ENCODE data around the gene FAM162B.
"Not testable (repeated sequence)": the region's sequence is repeated elsewhere in the genome, so short reads cannot be mapped to it uniquely, and the experiment has no call there.

DNA sequence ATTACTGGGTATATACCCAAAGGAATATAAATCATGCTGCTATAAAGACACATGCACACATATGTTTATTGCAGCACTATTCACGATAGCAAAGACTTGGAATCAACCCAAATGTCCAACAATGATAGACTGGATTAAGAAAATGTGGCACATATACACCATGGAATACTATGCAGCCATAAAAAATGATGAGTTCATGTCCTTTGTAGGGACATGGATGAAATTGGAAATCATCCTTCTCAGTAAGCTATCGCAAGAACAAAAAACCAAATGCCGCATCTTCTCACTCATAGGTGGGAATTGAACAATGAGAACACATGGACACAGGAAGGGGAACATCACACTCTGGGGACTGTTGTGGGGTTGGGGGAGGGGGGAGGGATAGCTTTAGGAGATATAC is 25.0 kb downstream of the FAM162B start:
- TF ChIP-seq EZH2 (IDR thresholded peaks at IDR 0.05; ENCODE audit: borderline replicate concordance, low read length); CTCF (conservative IDR thresholded peaks at IDR 0.05 in 1 of 2, IDR thresholded peaks at IDR 0.05 in 1 of 2; ENCODE audit: extremely low read depth in 1 of 2, insufficient read depth in 1 of 2, low read depth in 1 of 2, low read length in 2 of 2): not testable (repeated sequence)
